Kidney (tissue), 14 donors: ENCODE measurements around the gene MAP2K6. TPM values are rescaled to one million over a fixed set of nuclear protein-coding genes. Genes with fewer than 3 reads are reported as not detected.

Experiments
- DNase-seq, 5 donors: peaks; one replicate each; pipeline ENCODE4 v3.0.0-alpha.2; 2013 to 2020
- FAIRE-seq: peaks from 2 replicates; lab custom pipeline; 2012; peaks lifted over from hg19 to GRCh38; lab: Jason Lieb, UNC
- H3K27ac ChIP-seq, 2 donors: one replicate each; pipeline ENCODE4 v1.7.0; 2013; ENCODE audit warnings: low read depth in 2 of 2, low read length in 2 of 2, inconsistent platforms in 1 of 2
- H3K27me3 ChIP-seq: one replicate; pipeline ENCODE4 v1.7.1; 2013; ENCODE audit warnings: low read length, inconsistent platforms; ENCODE audit not compliant: control insufficient read depth, insufficient read depth
- H3K36me3 ChIP-seq, 3 donors: one replicate each; pipeline versions ENCODE4 v1.7.0 to v1.7.1; 2013; ENCODE audit warnings: low read length in 3 of 3, control low read depth in 1 of 3, inconsistent platforms in 1 of 3; ENCODE audit not compliant: insufficient read depth in 3 of 3, control insufficient read depth in 2 of 3
- H3K4me1 ChIP-seq, 3 donors: one replicate each; pipeline versions ENCODE4 v1.7.0 to v1.7.1; 2013; ENCODE audit warnings: low read length in 3 of 3, inconsistent platforms in 1 of 3, low read depth in 1 of 3; ENCODE audit not compliant: control insufficient read depth in 2 of 3, insufficient read depth in 2 of 3
- H3K4me3 ChIP-seq, 3 donors: one replicate each; pipeline versions ENCODE4 v1.7.0 to v1.8.1; 2013; ENCODE audit warnings: low read length in 3 of 3, control low read depth in 1 of 3, inconsistent platforms in 1 of 3
- H3K9ac ChIP-seq, 3 donors: one replicate each; pipeline versions ENCODE4 v1.7.0 to v1.7.1; 2013; ENCODE audit warnings: low read length in 3 of 3, control low read depth in 1 of 3, inconsistent platforms in 1 of 3
- H3K9me3 ChIP-seq, 3 donors: one replicate each; pipeline versions ENCODE4 v1.7.0 to v1.7.1; 2013; ENCODE audit warnings: low read length in 3 of 3, control low read depth in 1 of 3, inconsistent platforms in 1 of 3; ENCODE audit not compliant: control insufficient read depth in 2 of 3, insufficient read depth in 1 of 3
- CTCF ChIP-seq: IDR thresholded peaks from 3 replicates; pipeline ENCODE4 v1.5.1; 2012; ENCODE audit warnings: mild to moderate bottlenecking, moderate library complexity, borderline replicate concordance; ENCODE audit not compliant: insufficient read depth; ENCODE audit errors: extremely low read depth
- intact Hi-C: fragments of 100-400 bp; cut with DNase I; formaldehyde crosslinking; loops from one replicate; pipeline ENCODE4 v1.11.1; 2022
- polyA plus RNA-seq: library from polyadenylated mRNA; stranded (reverse); fragments of 350-450 nt; fragmentation: Illumina TruSeq; extraction: RNeasy Lipid Tissue Mini Kit (QIAGEN cat#74804); gene quantifications from one replicate; pipeline ENCODE4 v1.2.3, GENCODE V29; 2014; ENCODE audit warnings: low read depth, low replicate concordance; ENCODE audit not compliant: insufficient read depth
- total RNA-seq: library from RNA; stranded (reverse); fragmentation: NEBNext Ultra II Directional; extraction: Animal tissue kit (Norgen Biotek cat#: 25700); gene quantifications from one replicate; pipeline ENCODE4 v1.2.1, GENCODE V29; 2021
- donor health status: control.
- donor health status: control.
- donor health status: control.
- donor health status: control.
- donor health status: control.
- donor health status: DM: yes; HTN: yes; CAD: no.
- donor health status: Normal renal cell carcinoma (clear cell type).

MAP2K6 gene
- total and polyA plus RNA-seq, 2 donors from 2014 or later, result 8.6 to 10.2 TPM

GRCh38 chr17:69448431-69449102 lies 34.1 kb downstream of the MAP2K6 start:
- H3K36me3 ChIP-seq, result no peaks in the 10 kb centered on the region
- intact Hi-C loops, result no loop called here
- no peaks in the 10 kb centered on the region for H3K9me3 ChIP-seq
- TF ChIP-seq CTCF, result no peak
- FAIRE-seq (no peak), DNase-seq (peak; percentile 60 to 81 (median 76))
- no peaks in the 10 kb centered on the region for H3K27me3 ChIP-seq
- H3K4me3 ChIP-seq, result peak overlapping the region in 2 of 3 donors; percentile 34 to 50
- H3K4me1 ChIP-seq, result peaks cover 0 to 11% (median 0%) of the 10 kb centered on the region in 3 donors
- H3K27ac ChIP-seq, result peak overlapping the region; percentile 16 to 72
- peak overlapping the region in 1 of 3 donors; percentile 24 for H3K9ac ChIP-seq

- Histone ChIP-seq H3K36me3 (no peaks in the 10 kb centered on the region), H3K9ac (no peak overlapping the region), H3K27me3 (no peaks in the 10 kb centered on the region), H3K4me3 (no peak overlapping the region), H3K9me3 (no peaks in the 10 kb centered on the region), H3K4me1 (peaks cover 0 to 11% (median 0%) of the 10 kb centered on the region in 3 donors), H3K27ac (no peak overlapping the region)
- FAIRE-seq, result no peak
- intact Hi-C loops, result no loop called here
- no peak for TF ChIP-seq CTCF
- no peak for DNase-seq
Measured at GRCh38 chr17:69450131-69450530, 35.6 kb downstream of the MAP2K6 start.

GRCh38 chr17:69450918-69451317 lies 36.4 kb downstream of the MAP2K6 start:
- intact Hi-C loops, result no loop called here
- Histone ChIP-seq H3K36me3 (no peaks in the 10 kb centered on the region), H3K4me1 (peaks cover 0 to 11% (median 0%) of the 10 kb centered on the region in 3 donors), H3K4me3 (no peak overlapping the region), H3K9me3 (no peaks in the 10 kb centered on the region), H3K27ac (no peak overlapping the region), H3K27me3 (no peaks in the 10 kb centered on the region), H3K9ac (no peak overlapping the region)
- TF ChIP-seq CTCF, result no peak
- no peak for DNase-seq
- no peak for FAIRE-seq
